ENCODE results near the gene USP24.

Gene USP24

GRCh38 chr1:55078470-55078869 is 136.7 kb downstream of the USP24 start:
- H3K9me3 ChIP-seq (ENCODE audit: low read depth, low read length): no peaks in the 10 kb centered on the region
- H3K36me3 ChIP-seq (ENCODE audit: insufficient read depth, low read length): peaks cover 67% of the 10 kb centered on the region
- H3K4me3 ChIP-seq: no peak overlapping the region
- DNase-seq (ENCODE audit: low read depth, low spot score): no peak
- TF ChIP-seq EZH2 (IDR thresholded peaks at IDR 0.05) (no peak), FOXP2 (optimal IDR thresholded peaks at IDR 0.05; ENCODE audit: control extremely low read depth, extremely low read length, insufficient read depth) (no peak), POLR2AphosphoS5 (IDR thresholded peaks at IDR 0.05; ENCODE audit: borderline replicate concordance, low read depth, low read length) (no peak)
- no peak overlapping the region for H3K9ac ChIP-seq (ENCODE audit: insufficient read length)
- no peak overlapping the region for H3K27ac ChIP-seq

- H3K36me3 ChIP-seq (ENCODE audit: insufficient read depth, low read length): peaks cover 70% of the 10 kb centered on the region
- no peak for DNase-seq (ENCODE audit: low read depth, low spot score)
- no peak overlapping the region for H3K27ac ChIP-seq
- no peak overlapping the region for H3K4me3 ChIP-seq
- no peaks in the 10 kb centered on the region for H3K9me3 ChIP-seq (ENCODE audit: low read depth, low read length)
- TF ChIP-seq POLR2AphosphoS5 (IDR thresholded peaks at IDR 0.05; ENCODE audit: borderline replicate concordance, low read depth, low read length) (no peak), FOXP2 (optimal IDR thresholded peaks at IDR 0.05; ENCODE audit: control extremely low read depth, extremely low read length, insufficient read depth) (no peak), EZH2 (IDR thresholded peaks at IDR 0.05) (no peak)
- no peak overlapping the region for H3K9ac ChIP-seq (ENCODE audit: insufficient read length)
Measured at GRCh38 chr1:55076356-55076755, 138.8 kb downstream of the USP24 start.

DNA sequence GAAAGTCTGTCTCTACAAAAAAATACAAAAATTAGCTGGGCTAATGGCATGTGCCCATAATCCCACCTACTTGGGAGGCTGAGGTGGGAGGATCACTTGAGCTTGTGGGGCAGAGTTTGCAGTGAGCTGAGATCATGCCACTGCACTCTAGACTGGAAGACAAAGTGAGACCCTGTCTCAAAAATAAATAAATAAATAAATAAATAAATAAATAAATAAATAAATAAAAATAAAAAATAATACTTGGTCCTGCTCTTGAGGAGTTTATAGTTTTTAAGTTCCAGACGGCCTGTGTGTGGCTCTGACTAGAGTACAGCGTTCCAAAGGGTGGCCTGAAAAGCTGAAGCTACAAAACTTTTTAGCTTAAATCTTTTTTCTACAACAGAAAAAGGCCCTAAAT is 140.7 kb downstream of the USP24 start:
- Histone ChIP-seq H3K9me3 (ENCODE audit: low read depth, low read length) (no peaks in the 10 kb centered on the region), H3K27ac (no peak overlapping the region), H3K9ac (ENCODE audit: insufficient read length) (no peak overlapping the region), H3K36me3 (ENCODE audit: insufficient read depth, low read length) (peaks cover 68% of the 10 kb centered on the region), H3K4me3 (no peak overlapping the region)
- no peak for TF ChIP-seq POLR2AphosphoS5 (IDR thresholded peaks at IDR 0.05; ENCODE audit: borderline replicate concordance, low read depth, low read length)
- TF ChIP-seq EZH2 (IDR thresholded peaks at IDR 0.05): no peak
- TF ChIP-seq FOXP2 (optimal IDR thresholded peaks at IDR 0.05; ENCODE audit: control extremely low read depth, extremely low read length, insufficient read depth): no peak
- DNase-seq (ENCODE audit: low read depth, low spot score): no peak

DNA sequence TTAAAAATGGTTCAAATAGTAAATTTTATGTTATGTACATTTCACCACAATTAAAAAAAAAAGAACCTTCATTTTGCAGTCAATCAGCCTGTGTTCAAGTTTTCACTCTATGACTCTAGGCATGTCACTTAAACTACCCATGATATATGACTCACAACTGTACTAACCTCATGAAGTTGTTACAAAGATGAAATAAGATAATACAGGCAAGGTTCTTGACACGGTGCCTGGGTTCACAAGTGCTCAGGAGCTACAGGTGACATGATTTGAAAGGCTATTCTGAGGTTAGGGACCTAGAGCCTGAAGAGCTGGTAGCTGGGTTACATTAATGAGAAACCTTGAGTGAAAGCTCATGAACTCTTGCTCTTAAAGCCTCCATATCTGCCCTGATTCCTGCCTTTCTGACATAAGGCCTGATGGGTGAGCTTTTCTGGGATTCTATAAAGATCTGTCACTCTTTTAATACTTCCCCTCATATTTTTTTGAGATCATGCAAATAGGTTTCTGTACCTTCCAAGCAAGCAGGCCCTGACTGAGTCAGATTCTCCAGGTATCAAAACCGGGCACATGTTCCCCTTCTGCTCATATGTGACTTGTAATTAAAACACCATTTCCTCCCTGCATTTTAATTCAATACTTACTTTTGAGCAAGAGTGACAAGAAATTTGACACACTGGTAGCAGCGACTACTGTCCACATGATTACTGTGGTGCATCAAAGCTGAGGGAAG is 141.8 kb downstream of the USP24 start:
- TF ChIP-seq POLR2AphosphoS5 (IDR thresholded peaks at IDR 0.05; ENCODE audit: borderline replicate concordance, low read depth, low read length): no peak
- no peak for TF ChIP-seq FOXP2 (optimal IDR thresholded peaks at IDR 0.05; ENCODE audit: control extremely low read depth, extremely low read length, insufficient read depth)
- TF ChIP-seq EZH2 (IDR thresholded peaks at IDR 0.05): no peak
- Histone ChIP-seq H3K9me3 (ENCODE audit: low read depth, low read length) (no peaks in the 10 kb centered on the region), H3K4me3 (no peak overlapping the region), H3K36me3 (ENCODE audit: insufficient read depth, low read length) (peaks cover 69% of the 10 kb centered on the region), H3K9ac (ENCODE audit: insufficient read length) (no peak overlapping the region), H3K27ac (no peak overlapping the region)
- no peak for DNase-seq (ENCODE audit: low read depth, low spot score)

GRCh38 chr1:55071477-55071876 is 143.7 kb downstream of the USP24 start:
- H3K4me3 ChIP-seq: no peak overlapping the region
- H3K9ac ChIP-seq (ENCODE audit: insufficient read length): no peak overlapping the region
- TF ChIP-seq FOXP2 (optimal IDR thresholded peaks at IDR 0.05; ENCODE audit: control extremely low read depth, extremely low read length, insufficient read depth) (no peak), POLR2AphosphoS5 (IDR thresholded peaks at IDR 0.05; ENCODE audit: borderline replicate concordance, low read depth, low read length) (no peak), EZH2 (IDR thresholded peaks at IDR 0.05) (no peak)
- peak; percentile 3 for DNase-seq (ENCODE audit: low read depth, low spot score)
- no peaks in the 10 kb centered on the region for H3K9me3 ChIP-seq (ENCODE audit: low read depth, low read length)
- H3K27ac ChIP-seq: no peak overlapping the region
- H3K36me3 ChIP-seq (ENCODE audit: insufficient read depth, low read length): peaks cover 66% of the 10 kb centered on the region

GRCh38 chr1:55070293-55071164 is 144.6 kb downstream of the USP24 start:
- no peak for DNase-seq (ENCODE audit: low read depth, low spot score)
- Histone ChIP-seq H3K9me3 (ENCODE audit: low read depth, low read length) (no peaks in the 10 kb centered on the region), H3K36me3 (ENCODE audit: insufficient read depth, low read length) (peaks cover 68% of the 10 kb centered on the region), H3K4me3 (no peak overlapping the region), H3K27ac (no peak overlapping the region), H3K9ac (ENCODE audit: insufficient read length) (no peak overlapping the region)
- TF ChIP-seq EZH2 (IDR thresholded peaks at IDR 0.05) (no peak), POLR2AphosphoS5 (IDR thresholded peaks at IDR 0.05; ENCODE audit: borderline replicate concordance, low read depth, low read length) (no peak), FOXP2 (optimal IDR thresholded peaks at IDR 0.05; ENCODE audit: control extremely low read depth, extremely low read length, insufficient read depth) (no peak)

- Histone ChIP-seq H3K9me3 (ENCODE audit: low read depth, low read length) (no peaks in the 10 kb centered on the region), H3K4me3 (no peak overlapping the region), H3K9ac (ENCODE audit: insufficient read length) (no peak overlapping the region), H3K27ac (no peak overlapping the region), H3K36me3 (ENCODE audit: insufficient read depth, low read length) (peaks cover 57% of the 10 kb centered on the region)
- DNase-seq (ENCODE audit: low read depth, low spot score): no peak
- TF ChIP-seq EZH2 (IDR thresholded peaks at IDR 0.05) (no peak), POLR2AphosphoS5 (IDR thresholded peaks at IDR 0.05; ENCODE audit: borderline replicate concordance, low read depth, low read length) (no peak), FOXP2 (optimal IDR thresholded peaks at IDR 0.05; ENCODE audit: control extremely low read depth, extremely low read length, insufficient read depth) (no peak)
Measured at GRCh38 chr1:55069280-55069679, 145.9 kb downstream of the USP24 start.

GRCh38 chr1:55068638-55069037 is 146.5 kb downstream of the USP24 start:
- H3K36me3 ChIP-seq (ENCODE audit: insufficient read depth, low read length): peaks cover 51% of the 10 kb centered on the region
- TF ChIP-seq POLR2AphosphoS5 (IDR thresholded peaks at IDR 0.05; ENCODE audit: borderline replicate concordance, low read depth, low read length): no peak
- TF ChIP-seq FOXP2 (optimal IDR thresholded peaks at IDR 0.05; ENCODE audit: control extremely low read depth, extremely low read length, insufficient read depth): no peak
- TF ChIP-seq EZH2 (IDR thresholded peaks at IDR 0.05): no peak
- DNase-seq (ENCODE audit: low read depth, low spot score): no peak

More at GRCh38 chr1:55068638-55069037, 146.5 kb downstream of the USP24 start:
- H3K9ac ChIP-seq (ENCODE audit: insufficient read length): no peak overlapping the region
- no peaks in the 10 kb centered on the region for H3K9me3 ChIP-seq (ENCODE audit: low read depth, low read length)
- no peak overlapping the region for H3K4me3 ChIP-seq
- H3K27ac ChIP-seq: no peak overlapping the region

All from SK-N-MC (cell line).